GM12878 (cell line): ENCODE data around the gene NCOA6.

Experiments
- CTCF ChIP-seq, 3 experiments: IDR thresholded peaks in 2 of 3; conservative IDR thresholded peaks in 1 of 3; 2 replicates each; pipeline ENCODE4 v1.5.1; 2011; ENCODE audit warnings: low read depth in 3 of 3, low read length in 3 of 3, mild to moderate bottlenecking in 3 of 3, control low read depth in 2 of 3, moderate library complexity in 2 of 3, inconsistent platforms in 1 of 3, mixed read lengths in 1 of 3; ENCODE audit not compliant: control insufficient read depth in 2 of 3, insufficient read depth in 1 of 3; ENCODE audit errors: extremely low read depth in 1 of 3
- ELK1 ChIP-seq: IDR thresholded peaks from 2 replicates; pipeline ENCODE4 v1.6.1; 2012; ENCODE audit warnings: low read depth, low read length, improper control_type of control experiment
- HDAC6 ChIP-seq: fragments of 200-600 bp; sonication (generic); IDR thresholded peaks from one replicate; pipeline ENCODE4 v1.8.0; 2017; ENCODE audit warnings: antibody characterized with exemption; ENCODE audit not compliant: unreplicated experiment
- MAX ChIP-seq: IDR thresholded peaks from 2 replicates; pipeline ENCODE4 v1.6.1; 2012; ENCODE audit warnings: low read depth, low read length, improper control_type of control experiment
- POLR2A ChIP-seq: IDR thresholded peaks from 2 replicates; pipeline ENCODE4 v1.6.1; 2011; ENCODE audit warnings: low read depth, mild to moderate bottlenecking, low read length
- ZNF217 ChIP-seq: fragments of 450-650 bp; IDR thresholded peaks from 2 replicates; pipeline ENCODE4 v1.6.1; 2017; ENCODE audit warnings: antibody characterized with exemption, mild to moderate bottlenecking

GRCh38 chr20:34773726-34774125, 51.7 kb downstream of the NCOA6 start:
- TF ChIP-seq POLR2A (no peak), CTCF (IDR thresholded peaks at IDR 0.05 in 2 of 3, conservative IDR thresholded peaks at IDR 0.05 in 1 of 3; ENCODE audit: control insufficient read depth in 2 of 3, extremely low read depth in 1 of 3, insufficient read depth in 1 of 3, low read depth in 3 of 3, low read length in 3 of 3) (no peak), MAX (no peak), ELK1 (no peak), HDAC6 (no peak), ZNF217 (no peak)
